IPS-NIHi7 (cell line): ENCODE data around the gene GPR157.
"Not testable (repeated sequence)": the region's sequence is repeated elsewhere in the genome, so short reads cannot be mapped to it uniquely, and the experiment has no call there.

ENCODE experiments used
- DNase-seq: peaks from one replicate; pipeline ENCODE4 v3.0.0; 2012; ENCODE audit warnings: mixed read lengths; ENCODE audit errors: extremely low spot score

The GPR157 gene

GRCh38 chr1:9115351-9116205 is 13.3 kb downstream of the GPR157 start:
- no peak for DNase-seq

- no peak for DNase-seq
Measured at GRCh38 chr1:9112961-9113880, 15.7 kb downstream of the GPR157 start.

GRCh38 chr1:9111957-9112356 is 16.9 kb downstream of the GPR157 start:
- no peak for DNase-seq

- no peak for DNase-seq
Measured at GRCh38 chr1:9111357-9111691, 17.6 kb downstream of the GPR157 start.

GRCh38 chr1:9110669-9111356 is 18.1 kb downstream of the GPR157 start:
- DNase-seq, result peak; percentile 91

- no peak for DNase-seq
Measured at GRCh38 chr1:9108056-9108665, 20.7 kb downstream of the GPR157 start.

GRCh38 chr1:9107136-9107535 is 21.8 kb downstream of the GPR157 start:
- no peak for DNase-seq

GRCh38 chr1:9106286-9106685 is 22.6 kb downstream of the GPR157 start:
- DNase-seq, result no peak

- DNase-seq, result no peak
Measured at GRCh38 chr1:9105336-9105867, 23.5 kb downstream of the GPR157 start.

- DNase-seq, result peak; percentile 91
Measured at GRCh38 chr1:9101510-9102146, 27.3 kb downstream of the GPR157 start.

GRCh38 chr1:9100471-9101043 is 28.3 kb downstream of the GPR157 start:
- no peak for DNase-seq

GRCh38 chr1:9099555-9099954 is 29.3 kb downstream of the GPR157 start:
- peak; percentile 29 for DNase-seq

- DNase-seq, result no peak
Measured at GRCh38 chr1:9097947-9098705, 30.8 kb downstream of the GPR157 start.

GRCh38 chr1:9095818-9096217 is 33.1 kb downstream of the GPR157 start:
- no peak for DNase-seq

GRCh38 chr1:9093996-9094595 is 34.8 kb downstream of the GPR157 start:
- not testable (repeated sequence) for DNase-seq

- no peak for DNase-seq
Measured at GRCh38 chr1:9093581-9093980, 35.3 kb downstream of the GPR157 start.

- DNase-seq, result no peak
Measured at GRCh38 chr1:9093091-9093490, 35.8 kb downstream of the GPR157 start.

- no peak for DNase-seq
Measured at GRCh38 chr1:9088807-9089206, 40.1 kb downstream of the GPR157 start.

GRCh38 chr1:9087411-9088125 is 41.3 kb downstream of the GPR157 start:
- DNase-seq, result no peak
